Amniotic stem cell (primary cell): ENCODE measurements around the gene EVX2.

Experiments
- DNase-seq: peaks from one replicate; lab custom pipeline; 2025; lab: John Stamatoyannopoulos, UW

EVX2 gene

DNA sequence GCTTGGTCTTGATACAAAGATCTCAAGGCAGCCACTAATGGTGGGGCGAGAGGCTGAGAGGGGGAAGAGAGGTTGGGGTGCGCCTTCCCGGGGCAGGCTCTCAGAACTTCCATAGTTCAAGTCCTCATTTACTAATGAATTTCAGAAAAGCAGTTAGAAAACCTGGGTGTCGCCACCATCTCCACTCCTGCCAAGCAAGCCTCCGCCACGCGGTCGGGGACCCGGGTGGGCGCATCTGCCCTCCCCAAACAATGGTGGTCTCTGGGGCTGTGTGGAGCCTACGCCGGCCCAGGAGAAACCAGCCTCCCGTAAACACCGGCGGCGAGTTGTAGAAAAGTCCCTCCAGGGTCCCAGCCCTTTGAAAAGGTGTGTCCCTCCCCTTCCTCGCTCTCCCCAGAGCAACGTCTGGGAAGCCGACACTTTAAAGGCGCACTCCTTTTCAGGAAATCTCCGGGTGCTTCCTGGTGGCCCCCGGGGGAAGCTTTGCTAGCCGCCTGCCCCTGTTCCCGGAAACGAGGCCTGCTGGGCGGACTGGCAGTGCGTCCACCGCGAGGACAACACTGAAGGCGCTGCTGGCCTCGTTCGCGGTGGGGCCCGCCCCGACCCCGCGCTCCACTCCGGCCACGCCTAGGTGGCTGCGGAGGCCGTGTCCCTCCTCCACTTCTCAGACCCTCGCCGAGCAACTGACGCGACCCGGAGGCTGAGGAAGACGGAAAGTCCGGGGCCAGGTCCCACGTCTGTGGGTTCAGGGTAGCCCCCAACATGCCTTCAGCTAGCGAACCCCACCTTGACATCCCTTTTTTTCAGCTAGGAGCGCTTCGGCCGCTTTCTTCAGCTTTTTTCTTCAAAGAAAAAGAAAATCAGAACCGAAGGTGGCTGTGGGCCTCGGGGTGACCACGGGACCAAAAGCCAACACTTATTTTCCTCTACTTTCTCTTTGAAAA lies 16.8 kb downstream of the EVX2 start:
- DNase-seq, result no peak

- no peak for DNase-seq
Observed at GRCh38 chr2:176063958-176064357, 19.8 kb downstream of the EVX2 start.

DNA sequence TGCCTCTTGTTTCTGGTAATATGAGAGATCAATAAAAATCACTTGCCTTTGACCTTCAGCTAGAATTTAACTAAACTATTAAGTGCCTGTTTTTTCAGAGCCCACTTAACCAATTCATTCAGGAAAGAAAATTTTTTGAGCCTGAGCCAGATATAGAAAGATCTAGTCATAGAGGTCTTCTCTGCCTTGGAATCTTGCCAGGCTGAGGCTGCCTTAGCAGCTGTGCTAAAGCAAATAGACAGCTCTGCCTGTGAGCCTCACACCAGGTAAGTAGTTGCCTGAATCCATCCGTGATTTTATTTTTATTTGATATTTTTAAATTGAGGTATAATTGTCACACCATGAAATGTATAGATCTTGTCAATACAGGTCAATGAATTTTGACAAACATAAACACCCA lies 27.4 kb downstream of the EVX2 start:
- no peak for DNase-seq

DNA sequence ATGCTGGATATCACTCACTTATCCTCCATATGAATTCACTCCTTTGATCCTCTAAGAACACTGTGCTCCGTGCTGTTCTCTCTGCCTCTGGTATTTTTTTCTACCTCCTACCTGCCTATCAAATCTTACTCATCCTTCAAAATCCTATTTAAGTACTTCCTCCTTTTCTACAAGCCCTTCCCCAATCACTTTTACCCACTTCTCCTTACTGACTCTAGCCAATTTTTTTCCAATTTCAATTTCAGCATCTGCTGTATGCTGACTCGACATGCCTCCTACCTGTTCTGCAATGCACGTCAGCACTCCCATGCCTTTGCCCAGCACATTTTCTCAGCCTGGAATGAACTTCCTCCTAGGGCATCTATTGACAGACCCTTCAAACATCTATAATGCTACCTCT lies 44.4 kb downstream of the EVX2 start:
- no peak for DNase-seq

- no peak for DNase-seq
Observed at GRCh38 chr2:176038694-176039093, 45.1 kb downstream of the EVX2 start.

DNA sequence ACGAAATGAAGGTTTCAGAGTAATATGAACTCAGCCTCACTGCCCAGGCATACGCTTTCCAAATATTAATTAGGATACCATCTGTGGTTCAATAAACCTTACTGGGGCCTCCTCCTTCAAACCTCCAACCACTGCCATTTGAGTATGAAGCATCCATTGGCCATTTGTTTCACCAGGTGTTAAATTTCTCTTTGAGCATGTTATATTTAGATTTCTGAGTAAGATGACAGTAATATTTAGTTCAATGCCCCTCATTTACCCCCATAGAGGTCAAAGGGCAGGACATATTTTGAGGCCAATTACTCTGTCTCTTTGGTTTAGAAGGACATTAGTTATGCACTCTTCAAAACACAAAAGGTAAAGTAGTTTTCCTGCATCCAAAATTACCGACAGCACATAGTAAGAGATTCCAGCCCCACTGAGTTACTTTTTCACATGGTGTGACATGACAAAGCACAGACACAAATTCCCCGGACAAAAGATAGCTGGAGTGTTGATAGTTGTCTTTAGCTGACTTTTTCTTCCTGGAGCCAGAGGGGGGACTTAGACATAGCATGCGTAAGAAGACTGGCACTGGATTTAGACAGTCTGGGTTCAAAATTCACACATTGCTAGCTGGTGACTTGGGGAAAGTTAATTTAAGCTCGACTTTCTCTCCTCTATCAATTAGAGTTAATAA lies 48.6 kb downstream of the EVX2 start:
- no peak for DNase-seq

- DNase-seq, result no peak
Observed at GRCh38 chr2:176027806-176028205, 56.0 kb downstream of the EVX2 start.
